ENCODE measurements around the gene ADAP2. TPM values are rescaled to one million over a fixed set of nuclear protein-coding genes. Genes with fewer than 3 reads are reported as not detected.
"Not testable (repeated sequence)": the region's sequence is repeated elsewhere in the genome, so short reads cannot be mapped to it uniquely, and the experiment has no call there.

ADAP2 gene
- polyA plus RNA-seq, 4 donors, result 0.89 to 6.1 (median 4.2) TPM

DNA sequence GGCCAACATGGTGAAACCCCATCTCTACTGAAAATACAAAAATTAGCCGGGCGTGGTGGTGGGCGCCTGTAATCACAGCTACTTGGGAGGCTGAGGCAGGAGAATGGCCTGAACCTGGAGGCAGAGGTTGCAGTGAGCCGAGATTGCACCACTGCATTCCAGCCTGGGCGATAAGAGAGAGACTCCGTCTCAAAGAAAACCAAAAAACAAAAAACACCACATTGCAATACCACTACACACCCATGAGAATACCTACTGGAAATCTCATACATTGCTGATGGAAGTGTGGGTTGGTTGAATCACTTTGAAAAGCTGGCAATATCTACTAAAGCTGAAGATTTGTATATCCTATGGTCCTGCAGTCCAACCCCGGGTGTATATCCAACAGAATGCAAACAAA, 11.6 kb upstream of the ADAP2 start:
- not testable (repeated sequence) for H3K36me3 ChIP-seq (ENCODE audit: control insufficient read depth in 3 of 3, insufficient read depth in 2 of 3, low read depth in 1 of 3, low read length in 3 of 3); DNase-seq; H3K4me3 ChIP-seq (ENCODE audit: low read depth in 1 of 3, low read length in 3 of 3); H3K27ac ChIP-seq (ENCODE audit: low read depth in 1 of 3, low read length in 2 of 3); H3K9me3 ChIP-seq (ENCODE audit: control insufficient read depth in 2 of 2, insufficient read depth in 1 of 2, low read depth in 1 of 2, low read length in 1 of 2); H3K4me1 ChIP-seq (ENCODE audit: control insufficient read depth in 3 of 3, insufficient read depth in 2 of 3, low read depth in 1 of 3, low read length in 2 of 3); H3K27me3 ChIP-seq (ENCODE audit: control insufficient read depth in 3 of 3, insufficient read depth in 3 of 3, low read length in 3 of 3); FAIRE-seq
- WGBS, 3 donors, result 94 to 97% (median 95%) methylated on average over 7 of the region's 7 CpGs

DNA sequence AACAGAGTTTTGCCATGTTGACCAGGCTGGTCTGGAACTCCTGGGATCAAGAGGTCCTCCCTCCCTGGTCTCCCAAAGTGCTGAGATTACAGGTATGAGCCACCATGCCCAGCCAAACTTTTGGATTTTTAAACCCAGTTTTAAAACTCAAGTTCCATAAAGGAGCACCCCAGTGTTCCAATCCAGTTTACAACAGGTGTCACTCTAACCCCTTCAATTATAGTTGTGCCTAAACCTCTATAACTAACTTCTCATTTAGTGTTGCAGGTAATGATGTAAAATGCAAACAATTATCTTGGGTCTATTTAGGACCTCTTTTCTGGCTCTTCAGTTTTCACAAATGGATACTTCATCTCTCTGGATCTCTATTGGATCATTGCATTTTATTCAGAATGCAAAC, 7.8 kb upstream of the ADAP2 start:
- H3K27me3 ChIP-seq (ENCODE audit: control insufficient read depth in 3 of 3, insufficient read depth in 3 of 3, low read length in 3 of 3), result peaks cover 0 to 12% (median 0%) of the 10 kb centered on the region in 3 donors
- H3K9me3 ChIP-seq (ENCODE audit: control insufficient read depth in 2 of 2, insufficient read depth in 1 of 2, low read depth in 1 of 2, low read length in 1 of 2), result no peaks in the 10 kb centered on the region
- no peak for DNase-seq
- H3K36me3 ChIP-seq (ENCODE audit: control insufficient read depth in 3 of 3, insufficient read depth in 2 of 3, low read depth in 1 of 3, low read length in 3 of 3), result no peaks in the 10 kb centered on the region
- no peak overlapping the region for H3K27ac ChIP-seq (ENCODE audit: low read depth in 1 of 3, low read length in 2 of 3)
- no peak overlapping the region for H3K4me3 ChIP-seq (ENCODE audit: low read depth in 1 of 3, low read length in 3 of 3)
- no peaks in the 10 kb centered on the region for H3K4me1 ChIP-seq (ENCODE audit: control insufficient read depth in 3 of 3, insufficient read depth in 2 of 3, low read depth in 1 of 3, low read length in 2 of 3)
- no peak for FAIRE-seq

DNA sequence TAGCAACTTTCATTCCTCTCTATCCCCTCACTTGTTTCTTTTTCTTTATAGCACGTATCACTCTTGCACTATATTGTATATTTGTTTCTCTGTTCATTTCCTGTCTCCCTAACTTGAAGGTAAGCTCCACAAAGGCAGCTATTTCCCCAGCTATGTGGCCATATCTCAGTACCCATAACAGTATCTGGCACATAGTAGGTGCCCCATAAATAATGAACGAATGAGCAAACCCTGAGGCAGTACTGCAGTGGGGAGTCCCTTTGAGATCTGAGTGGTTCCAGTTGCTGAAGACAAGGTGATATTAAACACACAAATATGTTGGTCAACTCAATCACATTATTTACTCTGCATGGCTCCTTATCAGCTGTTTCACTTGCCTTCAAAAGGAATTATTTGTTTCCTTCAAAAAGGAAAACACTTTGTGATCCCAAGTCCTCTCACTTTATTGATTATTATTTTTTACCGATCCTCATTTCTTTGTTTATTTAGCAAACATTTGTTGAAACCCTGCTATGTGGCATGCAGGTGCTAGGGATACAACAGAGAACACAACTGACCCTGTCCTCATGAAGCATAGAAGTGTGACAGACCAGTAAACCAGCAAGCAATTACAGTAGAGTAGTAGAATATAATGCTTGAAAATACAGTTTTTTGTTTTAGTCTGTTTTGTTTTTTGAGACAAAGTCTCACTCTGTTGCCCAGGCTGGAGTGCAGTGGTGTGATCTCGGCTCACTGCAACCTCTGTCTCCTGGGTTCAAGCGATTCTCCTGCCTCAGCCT, 5.7 kb upstream of the ADAP2 start:
- Histone ChIP-seq H3K27me3 (ENCODE audit: control insufficient read depth in 3 of 3, insufficient read depth in 3 of 3, low read length in 3 of 3) (peaks cover 0 to 27% (median under 1%) of the 10 kb centered on the region in 3 donors), H3K4me1 (ENCODE audit: control insufficient read depth in 3 of 3, insufficient read depth in 2 of 3, low read depth in 1 of 3, low read length in 2 of 3) (no peaks in the 10 kb centered on the region), H3K4me3 (ENCODE audit: low read depth in 1 of 3, low read length in 3 of 3) (no peak overlapping the region), H3K9me3 (ENCODE audit: control insufficient read depth in 2 of 2, insufficient read depth in 1 of 2, low read depth in 1 of 2, low read length in 1 of 2) (no peaks in the 10 kb centered on the region), H3K36me3 (ENCODE audit: control insufficient read depth in 3 of 3, insufficient read depth in 2 of 3, low read depth in 1 of 3, low read length in 3 of 3) (no peaks in the 10 kb centered on the region), H3K27ac (ENCODE audit: low read depth in 1 of 3, low read length in 2 of 3) (no peak overlapping the region)
- FAIRE-seq (no peak), DNase-seq (no peak)
- 55 to 69% (median 59%) methylated on average over 5 of the region's 5 CpGs for WGBS, 3 donors

DNA sequence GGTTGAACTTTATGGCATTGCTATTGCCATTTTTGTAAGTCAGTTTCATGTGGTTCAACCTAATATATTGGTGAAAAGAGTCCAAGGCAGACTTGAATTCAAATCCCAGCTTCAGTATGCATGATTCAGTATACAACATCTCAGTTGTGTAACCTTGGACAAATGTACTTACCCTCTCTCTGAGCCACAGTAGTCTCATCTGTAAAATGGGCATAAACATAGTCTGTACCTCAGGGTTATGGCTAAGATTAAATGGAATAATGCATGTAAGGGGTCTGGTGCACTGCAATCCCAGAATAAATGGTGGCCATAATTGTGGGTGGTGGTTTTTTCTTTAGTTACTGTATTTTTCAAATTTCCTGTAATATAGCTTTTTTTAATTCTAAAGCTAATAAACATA, 4.7 kb upstream of the ADAP2 start:
- H3K27ac ChIP-seq (ENCODE audit: low read depth in 1 of 3, low read length in 2 of 3), result no peak overlapping the region
- no peak overlapping the region for H3K4me3 ChIP-seq (ENCODE audit: low read depth in 1 of 3, low read length in 3 of 3)
- peaks cover 0 to under 1% (median 0%) of the 10 kb centered on the region in 3 donors for H3K4me1 ChIP-seq (ENCODE audit: control insufficient read depth in 3 of 3, insufficient read depth in 2 of 3, low read depth in 1 of 3, low read length in 2 of 3)
- no peak for FAIRE-seq
- no peak for DNase-seq
- no peaks in the 10 kb centered on the region for H3K36me3 ChIP-seq (ENCODE audit: control insufficient read depth in 3 of 3, insufficient read depth in 2 of 3, low read depth in 1 of 3, low read length in 3 of 3)
- H3K9me3 ChIP-seq (ENCODE audit: control insufficient read depth in 2 of 2, insufficient read depth in 1 of 2, low read depth in 1 of 2, low read length in 1 of 2), result no peaks in the 10 kb centered on the region
- peaks cover 0 to 34% (median 5%) of the 10 kb centered on the region in 3 donors for H3K27me3 ChIP-seq (ENCODE audit: control insufficient read depth in 3 of 3, insufficient read depth in 3 of 3, low read length in 3 of 3)

DNA sequence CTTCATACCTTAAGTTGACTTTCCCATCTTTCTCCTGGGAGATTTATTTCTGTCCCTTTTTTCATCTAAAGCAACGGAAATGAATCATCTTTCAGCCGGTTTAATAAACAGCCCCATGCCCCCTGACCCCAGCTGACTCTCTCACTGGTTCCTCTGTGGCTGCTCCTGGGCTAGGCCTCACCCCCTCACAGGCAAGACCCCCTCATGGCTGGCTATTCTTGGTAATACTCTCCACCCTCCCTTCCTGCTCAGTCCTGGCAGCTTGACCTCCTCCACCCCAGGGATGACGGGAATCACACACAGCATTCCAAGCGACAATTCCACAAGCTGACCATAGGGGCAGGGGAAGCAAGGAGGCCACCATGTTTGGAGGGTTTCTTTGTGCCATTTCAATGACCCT, 1.5 kb upstream of the ADAP2 start:
- no peaks in the 10 kb centered on the region for H3K36me3 ChIP-seq (ENCODE audit: control insufficient read depth in 3 of 3, insufficient read depth in 2 of 3, low read depth in 1 of 3, low read length in 3 of 3)
- DNase-seq (no peak), FAIRE-seq (no peak)
- H3K27ac ChIP-seq (ENCODE audit: low read depth in 1 of 3, low read length in 2 of 3), result no peak overlapping the region
- peaks cover 0 to 7% (median 0%) of the 10 kb centered on the region in 3 donors for H3K4me1 ChIP-seq (ENCODE audit: control insufficient read depth in 3 of 3, insufficient read depth in 2 of 3, low read depth in 1 of 3, low read length in 2 of 3)
- no peak overlapping the region for H3K4me3 ChIP-seq (ENCODE audit: low read depth in 1 of 3, low read length in 3 of 3)
- 52 to 67% (median 57%) methylated on average over 4 of the region's 4 CpGs for WGBS, 3 donors
- H3K27me3 ChIP-seq (ENCODE audit: control insufficient read depth in 3 of 3, insufficient read depth in 3 of 3, low read length in 3 of 3), result peaks cover 0 to 59% (median 15%) of the 10 kb centered on the region in 3 donors
- no peaks in the 10 kb centered on the region for H3K9me3 ChIP-seq (ENCODE audit: control insufficient read depth in 2 of 2, insufficient read depth in 1 of 2, low read depth in 1 of 2, low read length in 1 of 2)

DNA sequence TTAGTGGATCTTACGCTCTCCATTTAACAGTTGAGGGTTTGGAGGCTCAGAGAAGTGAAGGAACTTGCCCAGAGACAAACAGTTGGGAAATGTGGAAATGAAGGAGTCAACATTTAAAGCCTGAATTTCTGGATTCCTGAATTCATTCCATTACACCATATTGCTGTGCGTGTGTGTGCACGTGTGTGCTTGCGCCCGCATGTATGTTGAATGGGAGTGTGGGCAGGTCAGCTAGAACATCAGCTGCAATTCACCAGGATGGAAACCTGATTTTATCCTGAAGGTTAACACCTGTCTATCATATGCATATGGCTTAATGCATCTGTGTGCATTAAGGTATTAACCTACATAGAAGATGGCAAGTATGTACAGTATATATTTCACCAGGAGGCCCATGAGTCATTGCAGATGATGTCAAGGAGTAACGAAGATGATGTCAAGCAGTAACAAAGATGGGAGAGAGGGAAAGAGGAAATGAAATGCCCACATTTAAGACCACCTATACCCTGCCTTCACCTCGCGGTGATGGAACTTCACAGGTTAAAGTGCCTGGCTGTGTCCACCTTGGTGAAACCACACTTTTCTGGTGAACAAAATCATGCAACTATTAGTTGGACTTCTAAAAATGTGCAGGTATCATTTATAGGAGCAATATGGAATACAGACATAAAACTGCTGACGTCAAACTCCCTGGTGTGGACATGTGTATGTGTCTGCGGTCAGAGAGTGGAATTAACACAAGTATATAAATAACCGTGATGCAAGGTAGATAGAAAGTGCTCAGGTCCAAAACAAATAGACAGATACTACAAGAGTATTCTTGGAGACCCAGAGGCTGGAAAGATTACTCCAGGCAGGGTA, 832 bp upstream of the ADAP2 start:
- Histone ChIP-seq H3K4me3 (ENCODE audit: low read depth in 1 of 3, low read length in 3 of 3) (no peak overlapping the region), H3K36me3 (ENCODE audit: control insufficient read depth in 3 of 3, insufficient read depth in 2 of 3, low read depth in 1 of 3, low read length in 3 of 3) (no peaks in the 10 kb centered on the region), H3K27ac (ENCODE audit: low read depth in 1 of 3, low read length in 2 of 3) (no peak overlapping the region), H3K4me1 (ENCODE audit: control insufficient read depth in 3 of 3, insufficient read depth in 2 of 3, low read depth in 1 of 3, low read length in 2 of 3) (peaks cover 0 to 7% (median 0%) of the 10 kb centered on the region in 3 donors), H3K27me3 (ENCODE audit: control insufficient read depth in 3 of 3, insufficient read depth in 3 of 3, low read length in 3 of 3) (peaks cover 0 to 59% (median 15%) of the 10 kb centered on the region in 3 donors), H3K9me3 (ENCODE audit: control insufficient read depth in 2 of 2, insufficient read depth in 1 of 2, low read depth in 1 of 2, low read length in 1 of 2) (no peaks in the 10 kb centered on the region)
- DNase-seq (no peak), FAIRE-seq (no peak)
- 75 to 81% (median 80%) methylated on average over 11 of the region's 11 CpGs for WGBS, 3 donors

DNA sequence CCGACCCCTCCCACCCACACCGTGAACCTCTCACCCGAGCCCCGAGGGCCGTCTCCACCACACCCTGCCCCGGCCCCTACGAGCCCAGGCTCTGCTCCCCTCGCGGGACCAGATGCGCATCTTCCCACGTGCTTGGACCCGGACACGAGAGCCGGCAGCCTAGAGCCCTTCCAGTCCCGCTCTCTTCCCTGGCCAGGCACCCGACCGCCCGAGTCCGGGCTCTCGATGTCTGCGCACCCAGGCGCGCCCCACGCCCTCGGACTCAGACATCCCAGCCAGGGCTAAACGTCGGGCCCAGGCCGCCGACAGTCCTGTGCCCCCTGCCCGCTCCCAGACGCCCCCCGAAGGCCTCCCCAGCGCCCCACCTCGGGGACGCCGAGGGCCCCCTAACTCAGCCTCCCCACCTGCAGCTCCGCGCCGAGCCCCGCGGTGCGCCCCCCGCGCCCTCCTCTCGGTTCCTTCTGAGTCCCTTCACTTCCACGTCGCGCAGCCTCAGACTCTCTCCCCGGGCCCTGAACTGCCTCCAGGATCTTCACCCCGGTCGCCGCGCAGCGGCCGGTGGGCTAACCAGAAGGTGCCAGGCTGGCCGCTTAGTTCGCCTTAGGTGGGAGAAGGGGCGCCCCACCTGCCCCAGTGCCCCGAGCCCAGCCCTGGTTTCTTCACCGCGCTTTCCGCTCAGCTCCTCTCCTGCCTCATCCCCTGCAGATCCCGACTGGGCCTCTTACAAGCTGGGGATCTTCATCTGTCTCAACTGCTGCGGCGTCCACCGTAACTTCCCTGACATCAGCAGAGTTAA, 688 bp downstream of the ADAP2 start:
- Histone ChIP-seq H3K4me3 (ENCODE audit: low read depth in 1 of 3, low read length in 3 of 3) (peak overlapping the region; percentile 32 to 45 (median 37)), H3K9me3 (ENCODE audit: control insufficient read depth in 2 of 2, insufficient read depth in 1 of 2, low read depth in 1 of 2, low read length in 1 of 2) (no peaks in the 10 kb centered on the region), H3K27me3 (ENCODE audit: control insufficient read depth in 3 of 3, insufficient read depth in 3 of 3, low read length in 3 of 3) (peaks cover 0 to 63% (median 18%) of the 10 kb centered on the region in 3 donors), H3K27ac (ENCODE audit: low read depth in 1 of 3, low read length in 2 of 3) (peak overlapping the region in 1 of 3 donors; percentile 47), H3K36me3 (ENCODE audit: control insufficient read depth in 3 of 3, insufficient read depth in 2 of 3, low read depth in 1 of 3, low read length in 3 of 3) (peaks cover 0 to 2% (median 0%) of the 10 kb centered on the region in 3 donors), H3K4me1 (ENCODE audit: control insufficient read depth in 3 of 3, insufficient read depth in 2 of 3, low read depth in 1 of 3, low read length in 2 of 3) (peaks cover 0 to 7% (median 0%) of the 10 kb centered on the region in 3 donors)
- WGBS, 3 donors, result 3 to 5% (median 4%) methylated on average over 49 to 66 of the region's 66 CpGs
- FAIRE-seq (no peak), DNase-seq (peak in 1 of 2 donors; percentile 44)

DNA sequence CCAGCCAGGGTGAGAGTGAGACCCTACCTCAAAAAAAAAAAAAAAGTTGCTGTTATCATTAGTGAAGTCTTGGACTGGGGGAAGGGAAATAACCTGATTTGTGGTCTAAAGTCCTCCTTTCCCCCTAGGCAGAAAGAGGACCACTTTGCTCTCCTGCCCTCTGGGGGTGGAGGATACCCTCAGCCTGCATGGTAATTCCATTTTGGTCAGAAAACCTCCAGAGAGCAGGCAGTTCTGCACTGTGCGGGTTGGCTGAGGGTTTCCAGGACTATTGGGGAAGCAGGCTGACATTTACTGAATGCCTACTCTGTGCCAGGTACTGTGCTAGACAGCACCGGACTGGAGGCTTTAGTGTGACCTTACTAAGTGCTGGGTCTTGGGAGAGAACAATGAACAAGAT, 2.6 kb downstream of the ADAP2 start:
- Histone ChIP-seq H3K36me3 (ENCODE audit: control insufficient read depth in 3 of 3, insufficient read depth in 2 of 3, low read depth in 1 of 3, low read length in 3 of 3) (peaks cover 0 to 2% (median 0%) of the 10 kb centered on the region in 3 donors), H3K4me3 (ENCODE audit: low read depth in 1 of 3, low read length in 3 of 3) (no peak overlapping the region), H3K9me3 (ENCODE audit: control insufficient read depth in 2 of 2, insufficient read depth in 1 of 2, low read depth in 1 of 2, low read length in 1 of 2) (no peaks in the 10 kb centered on the region), H3K4me1 (ENCODE audit: control insufficient read depth in 3 of 3, insufficient read depth in 2 of 3, low read depth in 1 of 3, low read length in 2 of 3) (peaks cover 0 to 7% (median 0%) of the 10 kb centered on the region in 3 donors), H3K27me3 (ENCODE audit: control insufficient read depth in 3 of 3, insufficient read depth in 3 of 3, low read length in 3 of 3) (peaks cover 0 to 49% (median 18%) of the 10 kb centered on the region in 3 donors), H3K27ac (ENCODE audit: low read depth in 1 of 3, low read length in 2 of 3) (no peak overlapping the region)
- FAIRE-seq (no peak), DNase-seq (no peak)
- WGBS, 3 donors, result 56 to 70% (median 65%) methylated on average over 2 of the region's 2 CpGs

Measured in small intestine (tissue), 7 donors.